Cerebellar cortex (tissue), 1 donor: ENCODE data around the gene TOR1B.
"Not testable (repeated sequence)": the region's sequence is repeated elsewhere in the genome, so short reads cannot be mapped to it uniquely, and the experiment has no call there.

Experiments
- DNase-seq: peaks from one replicate; pipeline ENCODE4 v3.0.0-alpha.2; 2015; ENCODE audit warnings: low spot score

Gene TOR1B

DNA sequence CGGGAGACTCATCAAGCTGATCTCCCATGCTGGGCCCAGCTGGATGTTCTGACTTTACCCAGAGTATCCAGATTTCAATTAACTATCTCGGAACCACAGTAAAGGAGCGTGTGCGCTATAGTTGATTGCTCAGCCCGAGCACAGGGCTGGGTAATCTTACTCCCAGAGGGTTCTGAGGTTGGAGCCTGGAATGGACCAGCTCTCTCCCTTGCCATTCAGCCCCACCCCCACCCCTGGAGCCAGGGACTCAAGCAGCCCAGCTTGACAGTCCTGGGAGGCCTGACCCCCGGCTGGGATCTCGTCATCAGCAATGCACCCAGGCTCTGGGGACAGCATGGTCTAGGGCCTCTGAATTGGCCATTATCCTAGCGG is 26.4 kb upstream of the TOR1B start:
- DNase-seq = no peak

DNA sequence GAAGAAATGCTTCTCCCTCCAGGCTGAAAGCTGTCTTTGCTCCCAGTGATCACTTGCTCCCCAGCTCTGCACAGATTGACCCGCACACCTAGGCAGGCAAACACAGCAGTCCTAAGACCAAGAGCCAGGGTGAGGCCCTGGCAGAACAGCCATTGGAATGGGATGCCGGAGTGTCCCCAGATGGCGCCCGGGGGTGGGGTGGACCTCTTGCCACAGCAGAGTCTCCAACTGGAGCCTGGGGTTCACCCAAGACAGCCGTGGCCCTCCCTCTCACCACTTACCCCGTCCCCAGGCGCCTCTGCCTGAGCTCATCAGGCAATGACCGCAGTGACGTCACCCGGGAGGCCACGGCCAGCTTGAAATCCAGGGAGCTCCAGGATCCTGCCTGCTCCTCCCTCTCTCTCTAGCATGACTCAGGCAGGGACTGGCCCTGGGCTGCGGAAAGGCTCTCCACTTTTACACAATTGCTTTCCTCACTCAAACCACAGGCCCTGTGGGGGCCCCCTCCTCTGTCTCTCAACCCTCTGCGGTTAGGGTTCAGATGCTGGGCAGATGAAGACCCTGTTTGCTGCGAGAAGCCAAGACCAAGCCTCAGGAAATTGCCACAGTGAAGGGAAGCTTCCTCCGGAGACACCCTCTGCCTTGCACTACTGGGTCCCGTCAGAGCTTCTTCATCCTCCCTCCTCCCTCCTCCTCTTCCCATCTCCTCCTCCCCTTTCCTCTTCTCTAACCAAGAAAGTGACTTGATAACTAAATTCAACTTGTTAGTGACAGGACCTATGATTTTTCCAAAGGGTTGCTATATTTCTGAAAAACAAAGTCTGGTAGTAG is 25.8 kb upstream of the TOR1B start:
- DNase-seq = peak; percentile 63

DNA sequence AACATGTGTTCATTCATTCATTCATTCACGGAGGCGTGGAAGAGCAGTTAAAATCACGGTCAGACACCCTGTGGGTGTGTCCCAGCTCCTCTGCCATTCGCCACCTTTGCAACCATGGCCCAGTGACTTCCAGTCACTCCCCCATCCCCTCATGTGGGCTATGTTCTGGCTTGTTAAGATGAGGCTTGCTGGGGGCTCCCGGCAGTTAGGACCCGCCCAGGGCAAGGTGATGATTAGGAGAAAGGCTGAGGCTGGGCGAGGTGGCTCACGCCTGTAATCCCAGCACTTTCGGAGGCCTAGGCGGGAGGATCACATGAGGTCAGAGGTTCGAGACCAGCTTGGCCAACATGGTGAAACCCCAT is 25.2 kb upstream of the TOR1B start:
- DNase-seq = no peak

DNA sequence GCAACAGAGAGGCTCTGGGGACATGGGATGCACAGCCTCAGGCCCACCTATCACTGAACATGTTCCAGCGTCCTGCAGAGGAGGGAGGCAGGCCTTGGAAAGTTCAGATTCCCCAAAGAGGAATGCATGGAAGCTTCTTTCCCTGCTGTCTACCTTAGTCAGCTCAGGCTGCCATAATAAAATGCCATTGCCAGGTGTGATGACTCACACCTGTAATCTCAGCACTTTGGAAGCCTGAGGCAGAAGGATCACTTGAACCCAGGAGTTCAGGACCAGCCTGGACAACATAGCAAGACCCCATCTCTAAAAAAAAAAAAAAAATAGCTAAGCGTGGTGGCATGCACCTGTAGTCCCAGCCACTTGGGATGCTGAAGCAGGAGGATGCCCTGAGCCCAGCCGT is 24.5 kb upstream of the TOR1B start:
- DNase-seq = no peak

DNA sequence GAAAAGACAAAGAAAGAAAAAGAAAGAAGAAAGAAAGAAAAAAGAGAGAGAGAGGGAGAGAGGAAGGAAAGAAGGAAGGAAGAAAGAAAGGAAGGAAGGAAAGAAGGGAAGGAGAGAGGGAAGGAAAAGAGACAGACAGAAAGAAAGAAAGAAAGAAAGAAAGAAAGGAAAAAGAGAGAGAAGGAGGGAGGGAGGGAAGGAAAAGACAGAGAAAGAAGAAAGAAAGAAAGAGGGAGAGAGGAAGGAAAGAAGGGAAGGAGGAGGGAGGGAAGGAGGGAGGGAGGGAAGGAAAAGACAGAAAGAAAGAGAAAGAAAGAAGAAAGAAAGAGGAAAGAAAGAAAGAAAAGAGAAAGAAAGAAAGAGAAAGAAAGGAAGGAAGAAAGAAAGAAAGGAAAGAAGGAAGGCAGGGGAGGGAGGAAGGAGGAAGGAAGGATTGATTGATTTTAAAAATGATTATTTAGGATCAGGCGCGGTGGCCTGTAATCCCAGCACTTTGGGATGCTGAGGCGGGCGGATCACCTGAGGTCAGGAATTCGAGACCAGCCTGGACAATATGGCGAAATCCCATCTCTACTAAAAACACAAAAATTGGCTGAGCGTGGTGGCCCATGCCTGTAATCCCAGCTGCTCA is 23.3 kb upstream of the TOR1B start:
- DNase-seq = no peak

DNA sequence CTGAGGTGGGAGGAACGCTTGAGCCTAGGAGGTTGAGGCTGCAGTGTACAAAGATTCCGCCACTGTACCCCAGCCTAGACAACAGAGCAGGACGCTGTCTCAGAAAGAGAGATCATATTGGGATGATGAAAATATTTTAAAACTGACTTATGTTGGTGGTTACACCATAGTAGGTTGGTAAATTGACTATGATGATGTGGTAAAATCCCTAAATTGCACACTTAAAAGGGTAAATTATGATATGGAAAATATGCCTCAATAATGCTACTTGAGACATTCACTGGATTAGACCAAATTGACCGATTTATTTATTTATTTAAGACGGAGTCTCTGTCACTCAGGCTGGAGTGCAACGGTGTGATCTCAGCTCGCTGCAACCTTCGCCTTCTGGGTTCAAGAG is 21.9 kb upstream of the TOR1B start:
- DNase-seq = no peak

DNA sequence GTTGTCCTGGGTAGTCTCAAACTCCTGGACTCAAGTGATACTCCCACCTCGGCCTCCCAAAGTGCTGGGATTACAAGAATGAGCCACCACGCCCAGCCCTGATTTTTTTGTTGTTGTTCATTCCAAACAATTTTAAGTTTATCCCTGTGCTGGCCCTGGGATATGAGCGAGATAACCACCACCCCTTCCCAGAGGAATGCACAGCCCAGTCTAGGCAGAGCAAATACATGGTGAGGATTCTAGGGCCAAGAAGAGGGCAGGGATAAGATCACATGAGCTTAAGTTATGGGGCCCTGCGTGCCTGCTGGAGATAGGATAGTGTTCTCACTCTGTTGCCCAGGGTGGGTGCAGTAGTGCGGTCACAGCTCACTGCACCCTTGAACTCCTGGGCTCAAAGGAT is 21.0 kb upstream of the TOR1B start:
- DNase-seq = no peak

DNA sequence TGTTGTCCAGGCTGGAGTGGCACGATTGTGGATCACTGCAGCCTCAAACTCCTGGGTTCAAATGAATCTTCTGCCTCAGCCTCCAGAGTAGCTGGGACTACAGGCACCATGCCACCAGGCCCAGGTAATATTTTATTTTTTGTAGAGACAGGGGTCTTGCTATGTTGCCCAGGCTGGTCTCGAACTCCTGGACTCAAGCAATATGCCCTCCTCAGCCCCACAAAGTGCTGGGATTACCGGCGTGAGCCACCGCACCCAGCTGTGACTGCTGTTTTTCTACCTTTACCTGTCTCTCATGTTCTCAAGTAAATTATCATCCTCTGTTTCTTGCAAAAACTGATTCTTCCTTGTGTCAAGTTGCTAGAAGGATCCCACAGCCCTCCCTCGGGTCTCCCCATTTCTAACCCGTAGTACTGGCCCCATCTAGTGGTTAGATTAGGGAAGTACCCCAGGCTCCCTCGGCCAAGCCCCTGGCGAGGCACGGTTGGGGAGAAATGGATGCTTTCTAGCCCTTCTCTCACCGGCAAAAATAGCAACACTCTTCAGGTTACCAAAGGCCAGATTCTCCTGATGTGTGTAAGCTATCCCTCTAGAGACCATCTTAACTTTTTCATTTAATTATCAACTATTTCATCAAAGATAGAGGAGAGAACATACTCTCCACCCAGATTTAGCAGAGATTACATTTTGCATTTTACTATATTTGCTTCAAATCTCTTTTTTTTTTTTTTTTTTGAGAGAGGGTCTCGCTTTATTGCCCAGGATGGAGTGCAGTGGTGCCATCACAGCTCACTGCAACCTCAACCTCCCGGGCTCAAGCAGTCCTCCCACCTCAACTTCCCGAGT is 19.2 kb upstream of the TOR1B start:
- peak; percentile 81 for DNase-seq

DNA sequence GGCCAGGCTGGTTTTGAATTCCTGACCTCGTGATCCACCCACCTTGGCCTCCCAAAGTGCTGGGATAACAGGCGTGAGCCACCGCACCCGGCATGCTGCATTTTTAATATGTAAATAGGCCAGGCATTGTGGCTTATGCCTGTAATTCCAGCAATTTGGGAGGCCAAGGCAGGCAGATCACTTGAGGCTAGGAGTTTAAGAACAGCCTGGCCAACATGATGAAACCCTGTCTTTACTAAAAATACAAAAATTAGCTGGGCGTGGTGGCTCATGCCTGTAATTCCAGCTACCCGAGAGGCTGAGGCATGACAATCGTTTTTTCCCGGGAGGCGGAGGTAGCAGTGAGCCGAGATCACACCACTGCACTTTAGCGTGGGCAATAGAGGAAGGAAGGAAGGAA is 18.0 kb upstream of the TOR1B start:
- DNase-seq = not testable (repeated sequence)

DNA sequence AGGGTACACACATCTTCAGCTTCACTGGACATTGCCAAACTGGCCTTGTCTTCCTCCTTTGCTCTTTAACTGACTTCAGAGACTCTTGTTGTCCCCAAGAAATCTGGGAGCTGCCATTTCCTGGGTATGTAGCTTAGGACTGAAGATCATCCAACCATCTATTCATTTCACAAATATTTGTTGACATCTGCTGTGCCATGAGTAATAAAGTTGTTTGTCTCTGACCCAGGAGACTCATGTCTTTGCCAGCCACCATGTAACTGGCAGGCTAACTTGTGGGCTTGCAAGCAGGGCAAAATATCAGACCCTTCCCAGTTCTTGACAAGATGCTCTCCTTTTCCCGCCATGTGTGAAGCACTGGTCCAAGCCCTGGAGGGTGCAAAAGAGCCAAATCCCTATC is 17.1 kb upstream of the TOR1B start:
- no peak for DNase-seq

DNA sequence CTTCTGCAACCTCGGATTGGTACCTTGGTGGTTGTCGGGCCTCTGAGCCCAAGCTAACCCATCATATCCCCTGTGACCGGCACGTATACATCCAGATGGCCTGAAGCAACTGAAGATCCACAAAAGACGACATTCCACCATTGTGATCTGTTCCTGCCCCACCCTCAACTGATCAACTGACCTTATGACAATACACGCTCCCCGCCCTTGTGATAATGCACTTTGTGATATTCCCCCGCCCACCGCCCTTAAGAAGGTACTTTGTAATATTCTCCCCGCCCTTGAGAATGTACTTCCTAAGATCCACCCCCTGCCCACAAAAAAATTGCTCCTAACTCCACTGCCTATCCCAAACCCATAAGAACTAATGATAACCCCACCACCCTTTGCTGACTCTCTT is 16.5 kb upstream of the TOR1B start:
- DNase-seq = no peak

DNA sequence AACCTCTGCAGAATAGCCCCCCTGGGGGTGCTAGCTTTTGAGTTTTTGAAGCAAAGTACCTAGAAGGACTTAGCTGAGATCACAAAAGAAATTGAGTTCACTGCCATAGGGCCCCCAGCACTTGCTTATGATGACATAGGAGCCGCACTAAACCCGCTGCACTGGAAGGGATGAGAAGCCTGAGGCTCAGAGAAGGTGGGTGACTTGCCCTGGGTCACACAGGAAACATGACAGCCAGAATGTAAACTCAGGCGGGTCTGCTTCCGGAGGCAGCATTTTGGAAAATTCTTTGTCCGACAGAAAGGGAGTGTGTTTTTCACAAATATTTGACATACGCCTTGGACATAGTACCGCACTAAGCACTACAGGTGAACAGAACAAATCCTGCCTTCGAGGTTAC is 8.4 kb upstream of the TOR1B start:
- no peak for DNase-seq

DNA sequence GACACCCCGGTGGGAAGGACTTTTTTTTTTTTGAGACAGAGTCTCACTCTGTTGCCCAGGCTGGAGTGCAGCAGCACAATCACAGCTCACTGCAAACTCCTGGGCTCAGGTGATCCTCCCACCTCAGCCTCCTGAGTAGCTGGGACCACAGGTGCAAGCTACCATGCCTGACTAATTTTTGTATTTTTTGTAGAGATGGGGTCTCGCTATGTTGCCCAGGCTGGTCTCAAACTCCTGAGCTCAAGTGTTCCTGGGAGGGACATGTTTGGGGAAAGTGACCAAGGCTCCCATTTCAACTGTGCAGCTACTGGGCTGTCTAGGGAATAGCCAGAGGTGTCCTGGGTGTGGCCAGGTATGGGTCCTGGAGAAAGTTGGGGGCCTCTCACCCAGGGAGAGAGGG is 7.0 kb upstream of the TOR1B start:
- not testable (repeated sequence) for DNase-seq

DNA sequence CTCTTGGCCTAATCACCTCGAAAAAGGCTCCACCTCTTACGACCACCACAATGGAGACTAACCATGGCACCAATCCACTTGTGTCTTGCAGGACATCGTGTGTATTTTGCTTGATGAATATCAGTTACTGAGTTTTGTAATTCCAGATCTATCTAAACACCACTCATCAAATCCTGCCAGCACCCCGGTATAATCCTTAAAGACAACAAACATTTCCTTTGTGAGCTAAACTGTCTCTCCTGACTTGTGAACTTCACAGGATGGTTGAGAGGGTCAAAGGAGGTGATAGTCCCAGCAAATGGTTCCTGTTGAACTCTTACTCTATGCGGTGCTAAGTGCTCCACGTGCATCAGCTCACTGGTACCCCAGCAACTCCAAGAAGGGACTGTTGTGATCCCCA is 4.0 kb upstream of the TOR1B start:
- DNase-seq = no peak

DNA sequence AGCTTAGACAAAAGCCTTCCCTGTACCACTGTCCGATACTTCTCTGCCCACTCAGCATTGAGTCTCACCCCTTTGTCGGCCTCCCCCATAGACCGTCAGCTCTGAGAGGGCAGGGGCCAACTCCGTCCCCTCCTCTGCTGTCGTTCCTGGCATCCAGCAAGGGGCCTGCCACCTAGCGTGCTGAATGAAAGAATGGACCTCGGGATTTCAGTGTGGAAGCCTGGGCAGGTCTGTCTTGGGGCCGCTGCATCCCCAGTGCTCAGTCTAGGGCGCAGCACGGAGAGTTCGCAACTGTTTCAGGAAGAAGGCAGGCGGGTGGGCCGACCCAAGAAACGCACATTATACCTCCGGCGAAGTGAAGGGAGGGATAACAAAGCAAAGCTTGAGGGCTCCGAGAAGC is 1.5 kb upstream of the TOR1B start:
- DNase-seq = no peak

DNA sequence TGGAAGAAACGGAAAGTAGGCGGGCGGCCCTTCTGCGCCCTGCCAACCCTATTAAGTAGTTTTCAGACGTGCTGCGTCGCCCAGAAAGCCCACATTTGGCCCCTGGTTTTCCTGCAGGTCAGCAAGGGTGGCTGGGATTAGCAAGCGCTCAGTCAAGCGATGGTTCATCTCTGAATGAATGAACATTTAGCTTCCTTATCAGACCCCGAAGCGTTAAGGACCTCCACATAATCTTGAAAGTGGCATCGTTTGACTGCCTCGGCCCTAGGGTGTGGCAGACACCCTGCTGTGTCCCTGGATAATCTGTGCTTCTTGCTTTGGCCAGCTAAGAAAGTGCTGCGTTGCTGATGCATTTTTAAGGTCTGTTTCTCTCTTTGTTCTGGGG is 684 bp downstream of the TOR1B start:
- DNase-seq = peak; percentile 24

DNA sequence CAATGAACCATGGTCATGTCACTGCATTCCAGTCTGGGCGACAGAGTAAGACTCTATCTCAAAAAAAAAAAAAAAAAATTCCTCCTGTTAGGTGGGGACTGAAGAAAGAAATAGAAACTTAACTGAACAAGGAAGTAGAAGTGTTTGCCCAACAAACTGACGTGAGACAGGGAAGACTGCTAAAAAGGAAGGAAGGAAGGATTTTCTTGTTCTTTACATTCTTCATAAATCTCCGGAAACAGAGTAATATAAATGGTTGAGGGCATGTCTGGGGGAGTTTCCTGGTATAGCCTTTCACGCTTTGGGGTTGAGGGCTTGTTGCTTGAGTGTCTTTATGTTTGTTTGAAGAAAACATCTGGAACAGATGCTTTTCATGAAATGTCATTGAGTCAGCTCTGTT is 3.1 kb downstream of the TOR1B start:
- no peak for DNase-seq

DNA sequence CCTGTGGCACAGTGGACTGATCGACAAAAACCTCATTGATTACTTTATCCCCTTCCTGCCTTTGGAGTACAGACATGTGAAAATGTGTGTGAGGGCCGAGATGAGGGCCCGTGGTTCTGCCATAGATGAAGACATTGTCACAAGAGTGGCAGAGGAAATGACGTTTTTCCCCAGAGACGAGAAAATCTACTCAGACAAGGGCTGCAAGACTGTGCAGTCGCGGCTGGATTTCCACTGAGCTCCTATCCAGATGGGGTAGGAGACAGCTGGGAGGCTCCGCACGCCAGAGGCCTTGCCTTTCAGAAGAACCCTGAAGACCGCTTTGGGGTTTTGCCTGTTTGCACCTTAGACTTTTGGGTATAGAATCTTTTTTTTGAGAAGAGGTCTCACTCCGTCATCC is 6.4 kb downstream of the TOR1B start:
- DNase-seq = no peak

DNA sequence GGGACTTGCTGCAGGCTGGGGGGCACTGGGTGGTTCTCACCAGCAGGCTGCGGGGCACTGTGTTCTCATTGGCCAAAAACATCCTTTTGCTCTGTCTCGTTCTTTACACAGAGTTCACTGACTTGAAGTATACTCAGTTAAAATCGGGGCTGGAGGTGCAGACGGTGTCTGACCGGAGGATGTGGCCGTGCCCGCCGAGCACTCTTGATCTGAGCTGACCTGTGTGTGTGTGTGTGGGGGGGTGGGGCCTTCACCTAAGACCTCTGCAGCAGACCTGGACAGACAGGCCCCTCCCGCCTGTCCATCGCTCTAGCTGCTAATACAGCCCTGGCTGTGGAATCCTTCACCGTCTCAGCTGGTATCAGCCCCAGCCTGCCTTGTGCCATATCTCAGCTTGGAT is 7.1 kb downstream of the TOR1B start:
- no peak for DNase-seq

DNA sequence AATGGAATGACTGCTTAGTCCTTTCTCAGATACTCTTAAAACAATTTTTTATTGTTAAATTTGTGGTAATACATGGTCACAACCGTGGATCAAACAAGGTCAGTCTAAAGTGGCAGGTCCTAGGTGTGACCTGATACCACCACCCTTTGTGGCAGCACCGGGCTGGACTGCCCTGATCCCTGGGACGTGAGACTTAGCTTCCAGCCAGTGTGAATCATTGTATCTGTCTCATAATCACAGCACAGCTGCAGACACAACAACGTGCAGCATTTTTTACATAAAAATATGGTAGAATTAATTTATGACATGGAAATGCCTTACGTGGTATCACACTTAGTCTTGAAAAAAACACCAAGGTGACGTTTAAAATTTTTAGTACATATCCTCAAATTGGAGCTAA is 7.8 kb downstream of the TOR1B start:
- DNase-seq = no peak

DNA sequence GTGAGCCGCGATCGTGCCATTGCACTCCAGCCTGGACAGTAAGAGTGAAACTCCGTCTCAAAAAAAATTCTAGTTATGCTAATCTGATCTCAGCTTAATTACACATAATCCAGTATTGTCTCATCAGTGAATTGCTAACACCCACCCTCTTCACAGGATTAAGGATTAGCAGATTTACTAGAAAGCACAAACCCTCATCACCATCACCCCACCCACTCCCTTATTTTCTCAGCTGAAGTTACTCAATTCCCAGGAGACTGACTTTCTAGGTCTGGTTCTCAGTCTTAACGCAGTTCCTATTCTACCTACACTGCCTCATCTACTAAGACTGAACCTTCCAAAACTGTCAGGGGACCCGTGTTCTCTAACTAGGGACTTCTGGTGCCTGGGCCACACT is 9.0 kb downstream of the TOR1B start:
- DNase-seq = no peak

DNA sequence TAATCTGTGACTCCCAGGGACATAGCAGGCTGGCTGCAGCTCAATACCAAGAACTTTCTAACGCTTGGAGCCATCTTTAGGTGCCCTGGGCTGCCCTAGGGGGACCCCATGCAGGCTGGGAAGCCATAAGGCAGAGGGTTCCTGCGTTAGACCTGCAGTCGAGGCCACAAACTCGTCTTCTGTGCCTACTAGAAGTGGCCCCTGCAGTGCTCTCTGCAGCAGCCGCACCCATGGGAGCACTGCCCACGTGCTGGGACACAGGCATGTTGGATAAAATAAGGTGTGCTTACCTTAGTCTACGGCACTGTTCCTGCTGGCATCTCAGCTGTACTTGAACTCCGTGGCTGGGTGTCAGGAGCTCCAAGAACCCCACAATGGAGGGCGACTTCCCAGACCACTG is 9.4 kb downstream of the TOR1B start:
- no peak for DNase-seq

DNA sequence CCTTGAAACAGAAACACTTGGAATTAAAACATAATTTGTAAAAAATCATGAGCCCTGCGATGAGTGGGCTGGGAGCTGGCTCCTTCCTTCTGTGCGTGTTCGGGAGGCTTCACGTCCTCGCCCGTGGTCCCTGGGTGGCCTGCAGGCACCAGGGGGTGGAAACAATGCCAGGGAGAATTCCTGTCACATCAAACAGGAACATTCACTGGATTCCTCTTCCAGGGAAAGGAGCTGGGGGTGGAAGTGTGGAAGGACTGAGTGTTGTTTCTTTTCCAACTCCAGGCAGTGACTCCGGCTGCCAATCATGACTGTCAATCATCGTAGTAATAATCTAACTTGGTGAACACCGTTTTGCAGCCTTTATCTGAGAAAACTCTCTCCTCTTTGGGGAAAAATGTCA is 10.7 kb downstream of the TOR1B start:
- no peak for DNase-seq
